Sigmoid colon (tissue), 4 donors: ENCODE data around the gene GPHN.

Experiments
- EP300 ChIP-seq, 4 donors: sonication (generic); formaldehyde crosslinking; IDR thresholded peaks; one replicate each; pipeline ENCODE4 v1.6.1; 2017; ENCODE audit warnings: antibody characterized with exemption in 4 of 4
- POLR2A ChIP-seq, 2 donors: fragments of 450-650 bp; IDR thresholded peaks; one replicate each; pipeline ENCODE4 v1.6.1; 2016; ENCODE audit warnings: antibody characterized with exemption in 2 of 2, mild to moderate bottlenecking in 2 of 2, moderate library complexity in 2 of 2
- POLR2AphosphoS5 ChIP-seq, 4 donors: sonication (generic); formaldehyde crosslinking; IDR thresholded peaks; one replicate each; pipeline ENCODE4 v1.6.1; 2017; ENCODE audit warnings: antibody characterized with exemption in 4 of 4
- TF ChIP-seq, protein P1 (sequence below), 4 experiments: fragments of 450-650 bp in 3 of 4; fragments of 200-600 bp in 1 of 4; IDR thresholded peaks; one replicate each; pipeline ENCODE4 v1.5.1; 2016 to 2019; ENCODE audit warnings: antibody characterized with exemption in 4 of 4, mild to moderate bottlenecking in 3 of 4, moderate library complexity in 2 of 4

- TF ChIP-seq POLR2AphosphoS5 (IDR thresholded peaks at IDR 0.05) (no peak), POLR2A (IDR thresholded peaks at IDR 0.05) (no peak), EP300 (IDR thresholded peaks at IDR 0.05) (no peak)
- TF ChIP-seq, protein P1, sequence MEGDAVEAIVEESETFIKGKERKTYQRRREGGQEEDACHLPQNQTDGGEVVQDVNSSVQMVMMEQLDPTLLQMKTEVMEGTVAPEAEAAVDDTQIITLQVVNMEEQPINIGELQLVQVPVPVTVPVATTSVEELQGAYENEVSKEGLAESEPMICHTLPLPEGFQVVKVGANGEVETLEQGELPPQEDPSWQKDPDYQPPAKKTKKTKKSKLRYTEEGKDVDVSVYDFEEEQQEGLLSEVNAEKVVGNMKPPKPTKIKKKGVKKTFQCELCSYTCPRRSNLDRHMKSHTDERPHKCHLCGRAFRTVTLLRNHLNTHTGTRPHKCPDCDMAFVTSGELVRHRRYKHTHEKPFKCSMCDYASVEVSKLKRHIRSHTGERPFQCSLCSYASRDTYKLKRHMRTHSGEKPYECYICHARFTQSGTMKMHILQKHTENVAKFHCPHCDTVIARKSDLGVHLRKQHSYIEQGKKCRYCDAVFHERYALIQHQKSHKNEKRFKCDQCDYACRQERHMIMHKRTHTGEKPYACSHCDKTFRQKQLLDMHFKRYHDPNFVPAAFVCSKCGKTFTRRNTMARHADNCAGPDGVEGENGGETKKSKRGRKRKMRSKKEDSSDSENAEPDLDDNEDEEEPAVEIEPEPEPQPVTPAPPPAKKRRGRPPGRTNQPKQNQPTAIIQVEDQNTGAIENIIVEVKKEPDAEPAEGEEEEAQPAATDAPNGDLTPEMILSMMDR (IDR thresholded peaks at IDR 0.05) = no peak
Measured at GRCh38 chr14:67010602-67011001, 502.7 kb downstream of the GPHN start.
